ENCODE data around the gene ZNF184.

Gene ZNF184

GRCh38 chr6:27433714-27434113 is 39.2 kb downstream of the ZNF184 start:
- no peaks in the 10 kb centered on the region for H4K20me1 ChIP-seq (ENCODE audit: insufficient read depth, low read length)
- TF ChIP-seq EZH2 (IDR thresholded peaks at IDR 0.05; ENCODE audit: borderline replicate concordance, low read length) = no peak
- TF ChIP-seq CTCF (IDR thresholded peaks at IDR 0.05; ENCODE audit: low read length) = no peak

GRCh38 chr6:27428966-27429365 is 43.9 kb downstream of the ZNF184 start:
- no peak overlapping the region for H3K4me2 ChIP-seq (ENCODE audit: low read length)
- H3K4me3 ChIP-seq (ENCODE audit: low read depth, low read length, poor library complexity, severe bottlenecking) = no peak overlapping the region
- no peak overlapping the region for H3K27ac ChIP-seq (ENCODE audit: low read depth, low read length, poor library complexity, severe bottlenecking)
- H3K79me2 ChIP-seq (ENCODE audit: insufficient read depth, low read length) = no peaks in the 10 kb centered on the region
- no peak overlapping the region for H2AFZ ChIP-seq (ENCODE audit: low read length)
- H3K9me3 ChIP-seq (ENCODE audit: low read length) = no peaks in the 10 kb centered on the region
- no peaks in the 10 kb centered on the region for H3F3A ChIP-seq (ENCODE audit: insufficient read depth, low read length)
- H3K9me2 ChIP-seq (ENCODE audit: low read depth, low read length) = no peaks in the 10 kb centered on the region
- H3K4me1 ChIP-seq (ENCODE audit: insufficient read depth, low read length, severe bottlenecking) = no peaks in the 10 kb centered on the region
- no peaks in the 10 kb centered on the region for H3K27me3 ChIP-seq (ENCODE audit: insufficient read depth, low read length)
- H3K36me3 ChIP-seq (ENCODE audit: insufficient read depth, low read length) = no peaks in the 10 kb centered on the region
- TF ChIP-seq EZH2 (IDR thresholded peaks at IDR 0.05; ENCODE audit: borderline replicate concordance, low read length) (no peak), CTCF (IDR thresholded peaks at IDR 0.05; ENCODE audit: low read length) (no peak)
- H4K20me1 ChIP-seq (ENCODE audit: insufficient read depth, low read length) = no peaks in the 10 kb centered on the region
- no peak overlapping the region for H3K9ac ChIP-seq (ENCODE audit: low read length)

More at GRCh38 chr6:27433714-27434113, 39.2 kb downstream of the ZNF184 start:
- no peaks in the 10 kb centered on the region for H3K4me1 ChIP-seq (ENCODE audit: insufficient read depth, low read length, severe bottlenecking)
- no peak overlapping the region for H3K4me3 ChIP-seq (ENCODE audit: low read depth, low read length, poor library complexity, severe bottlenecking)
- H3K27me3 ChIP-seq (ENCODE audit: insufficient read depth, low read length) = no peaks in the 10 kb centered on the region
- H3K36me3 ChIP-seq (ENCODE audit: insufficient read depth, low read length) = no peaks in the 10 kb centered on the region
- no peak overlapping the region for H2AFZ ChIP-seq (ENCODE audit: low read length)
- no peaks in the 10 kb centered on the region for H3K79me2 ChIP-seq (ENCODE audit: insufficient read depth, low read length)
- no peak overlapping the region for H3K4me2 ChIP-seq (ENCODE audit: low read length)
- peaks cover 2% of the 10 kb centered on the region; the same call in 1 of the 2 replicates for H3K9me3 ChIP-seq (ENCODE audit: low read length)
- no peak overlapping the region for H3K9ac ChIP-seq (ENCODE audit: low read length)
- H3K27ac ChIP-seq (ENCODE audit: low read depth, low read length, poor library complexity, severe bottlenecking) = no peak overlapping the region
- H3F3A ChIP-seq (ENCODE audit: insufficient read depth, low read length) = no peaks in the 10 kb centered on the region
- no peaks in the 10 kb centered on the region for H3K9me2 ChIP-seq (ENCODE audit: low read depth, low read length)

- no peaks in the 10 kb centered on the region for H4K20me1 ChIP-seq (ENCODE audit: insufficient read depth, low read length)
- H3K27ac ChIP-seq (ENCODE audit: low read depth, low read length, poor library complexity, severe bottlenecking) = no peak overlapping the region
- H3K9me2 ChIP-seq (ENCODE audit: low read depth, low read length) = no peaks in the 10 kb centered on the region
- no peaks in the 10 kb centered on the region for H3K27me3 ChIP-seq (ENCODE audit: insufficient read depth, low read length)
- no peak overlapping the region for H3K9ac ChIP-seq (ENCODE audit: low read length)
- no peaks in the 10 kb centered on the region for H3K4me1 ChIP-seq (ENCODE audit: insufficient read depth, low read length, severe bottlenecking)
- TF ChIP-seq CTCF (IDR thresholded peaks at IDR 0.05; ENCODE audit: low read length) (no peak), EZH2 (IDR thresholded peaks at IDR 0.05; ENCODE audit: borderline replicate concordance, low read length) (no peak)
- no peaks in the 10 kb centered on the region for H3K36me3 ChIP-seq (ENCODE audit: insufficient read depth, low read length)
- H3K4me3 ChIP-seq (ENCODE audit: low read depth, low read length, poor library complexity, severe bottlenecking) = no peak overlapping the region
- H3K4me2 ChIP-seq (ENCODE audit: low read length) = no peak overlapping the region
- H3K9me3 ChIP-seq (ENCODE audit: low read length) = no peaks in the 10 kb centered on the region
- H3K79me2 ChIP-seq (ENCODE audit: insufficient read depth, low read length) = no peaks in the 10 kb centered on the region
- H2AFZ ChIP-seq (ENCODE audit: low read length) = no peak overlapping the region
- no peaks in the 10 kb centered on the region for H3F3A ChIP-seq (ENCODE audit: insufficient read depth, low read length)
Measured at GRCh38 chr6:27428502-27428901, 44.4 kb downstream of the ZNF184 start.

All from OCI-LY1 (cell line).